OCI-LY1 (cell line): ENCODE results near the gene CUX1.

ENCODE experiments used
- H2AFZ ChIP-seq: fragments of 200-600 bp; sonication (generic), shearing (Covaris generic); 2 replicates; pipeline ENCODE4 v1.6.0; 2014; ENCODE audit warnings: antibody characterized with exemption, mild to moderate bottlenecking, low read length
- H3F3A ChIP-seq: fragments of 200-600 bp; sonication (generic), shearing (Covaris generic); 2 replicates; pipeline ENCODE4 v1.6.0; 2014; ENCODE audit warnings: mild to moderate bottlenecking, antibody characterized with exemption, low read length, moderate library complexity; ENCODE audit not compliant: insufficient read depth
- H3K27ac ChIP-seq: fragments of 200-600 bp; sonication (generic); 2 replicates; pipeline ENCODE4 v1.5.1; 2014; ENCODE audit warnings: low read length, mixed run types, mild to moderate bottlenecking, low read depth; ENCODE audit not compliant: poor library complexity, severe bottlenecking
- H3K27me3 ChIP-seq: fragments of 200-600 bp; sonication (generic); 2 replicates; pipeline ENCODE4 v1.6.0; 2014; ENCODE audit warnings: antibody characterized with exemption, mild to moderate bottlenecking, low read length, moderate library complexity; ENCODE audit not compliant: insufficient read depth
- H3K36me3 ChIP-seq: fragments of 200-600 bp; sonication (generic); 2 replicates; pipeline ENCODE4 v1.6.1; 2014; ENCODE audit warnings: mild to moderate bottlenecking, antibody characterized with exemption, low read length, moderate library complexity, mixed read lengths; ENCODE audit not compliant: insufficient read depth
- H3K4me1 ChIP-seq: fragments of 200-600 bp; sonication (generic); 2 replicates; pipeline ENCODE4 v1.5.1; 2014; ENCODE audit warnings: mild to moderate bottlenecking, low read length, moderate library complexity; ENCODE audit not compliant: insufficient read depth, severe bottlenecking
- H3K4me2 ChIP-seq: fragments of 200-600 bp; sonication (generic), shearing (Covaris generic); 2 replicates; pipeline ENCODE4 v1.6.1; 2014; ENCODE audit warnings: low read length
- H3K4me3 ChIP-seq: fragments of 200-600 bp; sonication (generic); 2 replicates; pipeline ENCODE4 v1.5.1; 2014; ENCODE audit warnings: low read length, low read depth, mild to moderate bottlenecking, mixed read lengths; ENCODE audit not compliant: poor library complexity, severe bottlenecking
- H3K79me2 ChIP-seq: fragments of 200-600 bp; shearing (Covaris generic); 2 replicates; pipeline ENCODE4 v1.6.1; 2016; ENCODE audit warnings: mixed run types, low read length, mixed read lengths; ENCODE audit not compliant: insufficient read depth
- H3K9ac ChIP-seq: fragments of 200-600 bp; sonication (generic), shearing (Covaris generic); 2 replicates; pipeline ENCODE4 v1.6.1; 2014; ENCODE audit warnings: mild to moderate bottlenecking, low read length, mixed read lengths
- H3K9me2 ChIP-seq: fragments of 200-600 bp; sonication (generic), shearing (Covaris generic); 2 replicates; pipeline ENCODE4 v1.6.1; 2014; ENCODE audit warnings: low read depth, mild to moderate bottlenecking, low read length, mixed read lengths
- H3K9me3 ChIP-seq: fragments of 200-600 bp; shearing (Covaris generic); 2 replicates; pipeline ENCODE4 v1.6.1; 2014; ENCODE audit warnings: low read length, mixed read lengths
- H4K20me1 ChIP-seq: fragments of 200-600 bp; sonication (generic), shearing (Covaris generic); 2 replicates; pipeline ENCODE4 v1.6.0; 2016; ENCODE audit warnings: mild to moderate bottlenecking, low read length; ENCODE audit not compliant: insufficient read depth
- CTCF ChIP-seq: fragments of 200-600 bp; sonication (generic), shearing (Covaris generic); IDR thresholded peaks from 2 replicates; pipeline ENCODE4 v1.5.1; 2017; ENCODE audit warnings: mild to moderate bottlenecking, antibody characterized with exemption, low read length, moderate library complexity, mixed read lengths
- EZH2 ChIP-seq: fragments of 200-600 bp; sonication (generic), shearing (Covaris generic); IDR thresholded peaks from 2 replicates; pipeline ENCODE4 v1.8.0; 2017; ENCODE audit warnings: borderline replicate concordance, mixed run types, mild to moderate bottlenecking, antibody characterized with exemption, low read length, moderate library complexity, mixed read lengths

CUX1 gene

GRCh38 chr7:101893341-101894082 is 76.1 kb downstream of the CUX1 start:
- 0 out of 2 replicates have a peak, but pooled peaks cover 8% of the 10 kb centered on the region for H3F3A ChIP-seq
- no peak overlapping the region for H3K4me3 ChIP-seq
- no peak overlapping the region for H2AFZ ChIP-seq
- H3K36me3 ChIP-seq = peaks cover 12% of the 10 kb centered on the region
- peak overlapping the region; percentile 4; the same call in 1 of the 2 replicates for H3K4me2 ChIP-seq
- H3K9me3 ChIP-seq = no peaks in the 10 kb centered on the region
- no peaks in the 10 kb centered on the region for H3K9me2 ChIP-seq
- H3K27me3 ChIP-seq = no peaks in the 10 kb centered on the region
- no peak overlapping the region for H3K9ac ChIP-seq
- peaks cover 96% of the 10 kb centered on the region for H3K79me2 ChIP-seq
- H3K27ac ChIP-seq = peak overlapping the region; percentile 59
- H4K20me1 ChIP-seq = no peaks in the 10 kb centered on the region
- peaks cover 93% of the 10 kb centered on the region for H3K4me1 ChIP-seq
- no peak for TF ChIP-seq CTCF
- no peak for TF ChIP-seq EZH2

- Histone ChIP-seq H4K20me1 (no peaks in the 10 kb centered on the region), H3K4me2 (peak overlapping the region; percentile 13; the same call in 1 of the 2 replicates), H3K27ac (peak overlapping the region; percentile 62), H3K27me3 (no peaks in the 10 kb centered on the region), H3K9me2 (no peaks in the 10 kb centered on the region), H3K9ac (peak overlapping the region; percentile 14; the same call in 1 of the 2 replicates), H3K4me3 (no peak overlapping the region), H3K36me3 (peaks cover 18% of the 10 kb centered on the region), H3K4me1 (peaks cover 92% of the 10 kb centered on the region), H3F3A (0 out of 2 replicates have a peak, but pooled peaks cover 7% of the 10 kb centered on the region), H3K79me2 (peaks cover 96% of the 10 kb centered on the region), H3K9me3 (no peaks in the 10 kb centered on the region), H2AFZ (no peak overlapping the region)
- TF ChIP-seq EZH2 (no peak), CTCF (no peak)
These were observed 78.9 kb downstream of the CUX1 start for GRCh38 chr7:101896316-101896715.

- peaks cover 90% of the 10 kb centered on the region for H3K4me1 ChIP-seq
- 0 out of 2 replicates have a peak, but pooled peaks cover under 1% of the 10 kb centered on the region for H3F3A ChIP-seq
- H3K27me3 ChIP-seq = no peaks in the 10 kb centered on the region
- peaks cover 20% of the 10 kb centered on the region for H3K36me3 ChIP-seq
- no peak overlapping the region for H3K4me3 ChIP-seq
- peak overlapping the region; percentile 14; the same call in 1 of the 2 replicates for H3K9ac ChIP-seq
- TF ChIP-seq CTCF = no peak
- TF ChIP-seq EZH2 = no peak
- no peaks in the 10 kb centered on the region for H4K20me1 ChIP-seq
- H3K79me2 ChIP-seq = peaks cover 96% of the 10 kb centered on the region
- no peak overlapping the region for H2AFZ ChIP-seq
- peak overlapping the region; percentile 13; the same call in 1 of the 2 replicates for H3K4me2 ChIP-seq
- H3K9me3 ChIP-seq = no peaks in the 10 kb centered on the region
- H3K27ac ChIP-seq = peak overlapping the region; percentile 62
- H3K9me2 ChIP-seq = no peaks in the 10 kb centered on the region
These were observed 79.5 kb downstream of the CUX1 start for GRCh38 chr7:101896941-101897340.
